Renal cortical epithelial cell (primary cell): ENCODE results near the gene LMAN1. TPM values are rescaled to one million over a fixed set of nuclear protein-coding genes. Genes with fewer than 3 reads are reported as not detected.
A peak's percentile ranks its signal among the peaks of the same experiment; 100 is the strongest.

Experiments
- DNase-seq: peaks from one replicate; pipeline ENCODE4 v3.0.0-alpha.2; 2011; ENCODE audit warnings: low read depth
- total RNA-seq: library from RNA; depleted of rRNA; stranded (reverse); fragments of >200 nt; gene quantifications from 2 replicates; pipeline ENCODE4 v1.2.3, GENCODE V29; 2014

LMAN1 gene, protein sequence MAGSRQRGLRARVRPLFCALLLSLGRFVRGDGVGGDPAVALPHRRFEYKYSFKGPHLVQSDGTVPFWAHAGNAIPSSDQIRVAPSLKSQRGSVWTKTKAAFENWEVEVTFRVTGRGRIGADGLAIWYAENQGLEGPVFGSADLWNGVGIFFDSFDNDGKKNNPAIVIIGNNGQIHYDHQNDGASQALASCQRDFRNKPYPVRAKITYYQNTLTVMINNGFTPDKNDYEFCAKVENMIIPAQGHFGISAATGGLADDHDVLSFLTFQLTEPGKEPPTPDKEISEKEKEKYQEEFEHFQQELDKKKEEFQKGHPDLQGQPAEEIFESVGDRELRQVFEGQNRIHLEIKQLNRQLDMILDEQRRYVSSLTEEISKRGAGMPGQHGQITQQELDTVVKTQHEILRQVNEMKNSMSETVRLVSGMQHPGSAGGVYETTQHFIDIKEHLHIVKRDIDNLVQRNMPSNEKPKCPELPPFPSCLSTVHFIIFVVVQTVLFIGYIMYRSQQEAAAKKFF
- total RNA-seq: 131 and 208 TPM in 2 replicates

DNA sequence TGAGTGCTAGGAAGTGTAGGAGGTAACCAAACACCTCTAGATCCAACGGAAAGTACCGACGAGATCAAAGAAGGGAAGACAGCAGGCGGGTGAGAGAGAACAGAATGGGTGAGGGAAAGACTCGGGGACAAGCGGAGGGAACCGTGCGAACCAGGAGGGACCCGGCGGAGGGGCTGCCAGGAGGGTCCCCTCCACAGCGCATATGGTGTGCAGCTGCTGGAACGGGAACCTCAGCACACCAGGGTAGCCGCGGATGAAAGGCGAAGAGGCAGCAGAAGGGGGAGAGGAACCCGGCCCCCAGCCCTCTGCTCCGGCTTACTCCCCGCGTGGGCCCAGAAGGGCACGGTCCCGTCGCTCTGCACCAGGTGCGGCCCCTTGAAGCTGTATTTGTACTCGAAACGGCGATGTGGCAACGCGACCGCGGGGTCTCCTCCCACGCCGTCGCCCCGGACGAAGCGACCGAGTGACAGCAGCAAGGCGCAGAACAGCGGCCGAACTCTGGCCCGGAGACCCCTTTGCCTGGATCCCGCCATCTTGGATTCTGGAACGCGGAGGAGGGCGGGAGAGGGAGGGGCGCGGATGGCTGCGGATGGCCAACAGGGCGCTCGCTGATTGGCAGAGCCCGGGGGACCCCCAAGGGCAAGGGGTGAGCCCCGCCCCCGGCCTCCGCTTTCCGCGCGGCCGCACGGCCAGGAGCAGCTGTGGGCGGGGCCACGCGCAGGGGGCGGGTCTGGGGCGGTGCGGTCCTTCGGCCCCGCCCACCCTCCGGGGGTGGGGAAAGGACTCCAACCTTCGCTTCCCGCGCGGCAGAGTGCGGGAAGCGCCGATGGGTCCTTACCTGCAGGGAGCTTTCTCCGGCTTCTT, at the start of gene LMAN1:
Gene LMAN1, minus strand, starts transcription at position 554 of the 864 bp plus-strand sequence. Its CDS starts 21 bp downstream, at position 533.
- DNase-seq: peak; percentile 73

DNA sequence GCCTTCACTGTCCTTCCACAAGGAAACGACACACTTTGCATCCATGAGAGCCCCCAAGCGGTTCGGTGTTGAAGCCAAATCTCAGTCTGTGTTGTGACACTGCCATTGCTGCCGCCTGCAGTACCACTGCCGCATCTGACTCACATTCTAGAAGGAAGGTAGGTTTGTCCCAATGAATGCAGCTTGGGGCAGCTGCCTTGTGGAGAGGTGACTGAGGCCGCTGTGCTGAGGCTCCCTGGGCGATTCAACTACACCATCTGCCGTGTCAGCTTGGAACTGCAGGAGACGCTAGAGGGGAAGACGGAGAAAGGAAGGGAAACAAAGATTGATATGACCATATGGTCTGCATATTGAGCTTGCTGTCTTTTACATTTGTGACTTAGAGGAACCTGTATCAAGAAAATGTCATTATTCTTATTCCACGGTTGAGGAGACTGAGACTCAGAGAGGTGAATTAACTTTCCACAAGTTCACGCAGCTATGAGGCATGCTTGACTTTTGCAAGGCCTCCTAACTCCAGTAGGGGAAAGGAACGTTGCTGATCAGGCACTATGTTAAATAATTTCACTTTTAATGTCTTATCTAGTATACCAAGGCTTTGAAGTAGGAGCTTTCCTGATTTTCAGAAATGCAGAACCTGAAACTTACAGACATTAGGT, 43.5 kb upstream of the LMAN1 start:
- peak; percentile 85 for DNase-seq

DNA sequence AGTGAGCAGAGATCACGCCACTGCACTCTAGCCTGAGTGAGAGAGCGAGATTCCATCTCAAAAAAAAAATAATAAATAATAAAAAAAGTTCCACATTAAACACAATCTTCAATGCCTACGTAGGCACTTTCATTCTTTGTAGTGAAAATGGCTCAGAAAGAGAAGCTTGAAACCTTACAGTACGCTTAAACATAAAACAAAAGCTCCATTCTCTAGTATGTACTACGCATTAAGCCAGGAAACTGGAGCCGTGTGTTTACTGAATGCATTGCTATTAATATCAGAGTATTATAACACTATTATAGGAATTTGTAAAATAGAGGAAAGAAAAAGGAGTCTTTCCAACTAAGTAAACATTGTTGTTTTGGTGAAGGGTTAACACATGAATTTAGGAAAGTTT, 41.3 kb upstream of the LMAN1 start:
- DNase-seq: no peak

DNA sequence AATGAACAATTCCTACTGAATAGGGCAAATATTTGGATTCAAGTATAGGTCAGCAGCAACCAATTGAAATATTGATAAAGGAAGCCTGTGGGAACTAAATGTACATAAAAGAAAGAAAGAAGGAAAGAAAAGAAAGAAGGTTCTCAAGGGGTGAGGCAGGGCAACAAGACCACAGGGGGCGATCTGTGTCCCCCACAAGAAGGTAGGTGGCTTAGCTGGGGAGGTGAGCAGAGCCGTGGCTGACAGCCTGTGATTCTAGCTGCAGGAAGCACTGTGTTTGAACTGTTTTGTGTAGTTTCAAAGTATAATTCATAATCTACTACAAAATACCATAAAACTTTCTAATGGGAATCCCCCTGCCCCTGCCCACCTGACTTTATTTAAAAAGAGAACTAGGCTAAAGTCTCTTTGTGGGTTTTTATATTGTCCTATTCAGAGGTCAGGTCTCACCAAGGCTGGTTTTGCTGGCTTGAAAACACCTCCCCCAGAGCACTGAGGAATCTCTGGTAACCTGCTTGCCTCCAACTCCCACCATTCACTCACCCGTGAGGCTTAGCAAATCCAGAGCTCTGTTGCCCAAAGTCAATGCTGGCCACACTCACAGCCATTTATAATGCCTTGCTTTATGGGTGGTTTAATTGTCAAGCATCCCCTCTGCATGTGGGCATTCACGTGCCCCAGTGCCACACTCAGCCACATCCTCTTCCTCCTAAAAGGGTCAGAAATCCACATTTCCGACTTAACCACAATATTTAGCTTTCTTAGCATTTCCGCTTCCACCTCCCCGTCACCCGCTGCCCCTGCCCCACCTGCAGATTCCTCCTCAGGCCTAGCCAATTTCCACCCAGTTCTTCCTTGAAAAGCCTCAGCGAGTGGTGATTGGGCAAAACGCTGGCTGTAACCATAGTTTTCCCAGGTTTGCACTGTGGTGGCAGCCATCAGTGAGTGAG, 36.4 kb upstream of the LMAN1 start:
- no peak for DNase-seq

DNA sequence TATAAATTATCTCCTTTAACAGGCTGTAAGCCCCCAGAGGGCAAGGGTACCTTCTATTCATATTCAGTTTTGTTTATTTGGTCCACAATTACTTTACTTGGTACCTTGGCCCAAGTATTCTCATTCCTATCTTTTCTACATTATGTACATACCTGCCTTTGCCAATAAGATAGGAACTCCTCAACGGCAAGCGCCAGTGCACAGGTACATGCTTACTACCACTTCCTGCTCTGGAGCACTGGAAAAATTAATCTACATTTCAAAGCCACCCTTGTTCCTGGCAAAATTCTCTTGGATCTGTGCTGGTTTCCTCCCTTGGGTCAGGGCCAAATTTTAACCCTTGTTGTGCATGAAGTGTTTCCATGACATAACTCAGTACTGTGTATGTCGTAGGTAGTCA, 34.3 kb upstream of the LMAN1 start:
- DNase-seq: no peak

DNA sequence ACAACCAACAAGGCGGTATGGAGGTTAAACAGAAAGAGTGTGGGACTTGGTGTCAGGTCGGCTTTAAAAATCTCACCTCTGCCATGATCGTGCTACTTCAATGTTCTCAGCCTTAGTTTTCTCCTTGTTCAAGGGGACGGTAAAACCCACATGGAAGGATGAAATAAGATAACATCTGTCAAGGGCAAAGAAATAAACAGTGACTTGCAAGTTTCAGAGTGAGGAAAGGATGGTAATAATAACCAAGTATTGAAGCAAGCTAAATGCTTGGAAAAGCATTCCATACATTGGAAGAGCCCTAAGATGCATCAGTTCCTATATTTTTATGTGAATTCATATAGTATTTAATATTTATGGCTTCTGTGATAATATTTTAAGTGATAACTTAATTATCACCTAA, 29.8 kb upstream of the LMAN1 start:
- DNase-seq: no peak

DNA sequence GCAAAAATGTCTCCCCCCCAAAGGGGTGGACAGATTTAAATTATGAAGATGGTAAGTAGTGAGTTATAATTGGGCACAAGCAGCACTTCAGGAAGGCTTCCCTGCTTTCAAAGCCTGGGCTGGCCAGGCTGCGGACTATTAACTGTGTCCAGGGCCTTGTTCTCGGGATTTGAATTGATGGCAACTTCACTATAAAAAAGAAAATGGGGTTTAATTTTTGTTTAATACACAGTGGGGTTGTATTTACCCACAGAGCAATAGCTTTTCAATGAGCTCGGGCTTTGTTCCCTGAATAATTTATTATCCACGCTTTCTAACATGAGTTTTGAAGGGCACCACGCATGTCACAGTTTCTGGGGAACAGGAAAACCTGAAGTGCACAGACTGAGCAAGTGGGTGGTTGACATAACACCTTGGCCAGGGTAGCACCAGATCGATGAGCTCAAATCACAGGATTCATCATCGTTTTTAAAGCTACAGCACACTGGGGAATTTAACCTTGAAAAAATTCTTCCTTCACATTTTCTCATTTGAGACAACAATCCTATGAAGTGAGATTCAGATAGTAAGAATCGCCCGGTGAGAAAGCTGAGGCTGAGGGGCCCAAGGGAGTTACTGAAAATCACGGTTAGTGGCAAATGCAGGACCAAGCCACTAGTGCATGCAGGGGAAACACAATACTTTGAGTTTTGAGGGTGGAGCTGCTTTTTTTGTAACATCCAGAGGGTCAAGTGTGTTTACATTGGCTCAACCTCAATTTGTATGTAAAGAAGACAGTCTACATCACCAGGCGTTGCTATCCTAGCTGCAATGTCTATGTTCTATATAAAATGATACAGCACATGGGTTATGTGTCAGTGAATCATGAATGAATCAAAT, 28.9 kb upstream of the LMAN1 start:
- no peak for DNase-seq

DNA sequence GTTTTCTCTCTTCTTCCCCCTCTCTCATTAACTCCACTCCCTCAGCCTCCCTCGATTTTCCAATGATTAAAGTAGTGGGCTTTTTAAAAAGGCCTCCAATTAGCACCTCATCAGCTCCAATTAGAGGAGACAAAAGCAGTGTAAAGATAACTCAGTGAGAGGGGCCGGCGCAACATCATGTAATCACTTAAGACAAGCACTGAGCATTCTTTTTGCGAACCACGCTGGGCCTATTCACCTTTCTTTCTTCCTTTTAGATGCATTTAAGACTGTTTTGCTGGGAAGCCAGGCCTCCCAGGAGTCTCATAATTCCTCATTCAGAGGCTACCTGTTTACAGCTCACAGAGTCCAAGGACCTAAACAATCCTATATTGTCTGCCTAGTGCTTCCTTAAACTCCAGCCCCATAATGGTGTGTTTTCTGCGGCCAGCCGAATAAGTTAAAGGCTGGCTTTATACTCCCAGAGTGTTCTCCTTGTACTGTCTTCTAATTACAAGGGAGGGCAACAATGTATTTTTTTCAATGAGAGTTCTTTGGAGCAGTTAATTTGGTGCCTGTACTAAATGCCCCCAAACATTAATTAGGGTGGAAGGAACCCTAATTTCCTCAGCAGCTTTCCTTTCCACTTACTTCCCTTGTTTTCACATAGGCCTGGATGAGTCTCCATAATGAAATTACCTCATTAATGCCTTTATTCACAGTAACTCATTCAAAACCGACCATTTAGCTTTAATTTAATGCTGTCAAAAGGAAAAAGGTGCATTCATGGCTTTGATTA, 28.0 kb upstream of the LMAN1 start:
- DNase-seq: no peak

DNA sequence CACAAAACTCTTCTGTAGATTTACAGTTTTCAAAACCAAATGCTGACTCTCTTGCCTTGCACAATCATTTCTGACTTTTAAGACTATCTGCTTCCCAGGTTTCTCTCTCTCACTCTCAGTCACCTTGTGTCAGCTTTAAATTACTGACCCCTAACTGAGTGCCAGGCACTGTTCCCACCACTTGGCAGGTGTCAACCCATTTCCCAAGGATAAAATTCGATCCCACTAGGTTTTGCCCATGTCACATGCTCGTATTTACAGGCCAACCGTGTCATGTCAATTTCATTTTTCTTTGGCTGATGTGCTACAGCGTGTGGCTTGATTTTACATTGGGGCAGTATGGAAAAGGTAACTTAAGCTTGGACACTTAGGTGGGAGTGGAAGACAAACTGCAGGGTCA, 26.1 kb upstream of the LMAN1 start:
- DNase-seq: no peak

DNA sequence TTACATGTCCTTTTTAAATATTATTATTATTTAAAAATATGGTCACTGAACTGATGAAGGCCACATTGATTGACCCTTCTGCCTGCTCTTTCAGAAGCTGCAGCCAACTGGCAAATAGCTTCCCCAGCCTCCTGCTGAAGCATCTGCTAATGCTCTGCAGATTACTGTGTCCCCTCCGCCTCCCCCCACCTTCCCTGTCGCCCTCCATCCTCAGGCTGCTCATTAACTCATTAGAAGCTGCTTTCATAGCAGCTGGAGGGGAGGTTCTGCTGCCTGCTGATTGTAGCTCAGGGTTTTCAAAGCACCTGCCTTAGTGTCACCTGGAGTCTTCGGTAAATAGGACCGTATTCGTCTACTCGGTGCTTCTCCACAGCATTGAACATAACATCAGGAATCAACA, 24.8 kb upstream of the LMAN1 start:
- no peak for DNase-seq

DNA sequence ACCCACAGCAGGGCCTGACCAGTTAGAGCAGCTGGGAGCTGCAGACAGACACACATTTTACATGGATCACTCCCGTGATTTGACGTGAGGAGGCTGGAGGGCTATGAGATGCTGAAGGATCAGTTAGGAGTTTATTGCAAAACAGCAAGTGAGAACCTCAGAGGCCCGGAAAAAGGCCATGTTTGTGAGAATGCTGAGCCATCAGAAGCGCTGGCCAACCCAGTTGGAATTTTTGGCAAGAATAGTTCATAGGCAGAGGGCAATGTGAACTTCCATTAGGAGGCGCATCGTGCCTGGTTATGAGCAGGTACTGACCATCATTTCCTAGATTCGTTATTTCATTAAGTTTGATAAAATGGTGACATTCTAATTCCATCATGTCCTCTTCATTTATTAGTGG, 23.3 kb upstream of the LMAN1 start:
- no peak for DNase-seq

DNA sequence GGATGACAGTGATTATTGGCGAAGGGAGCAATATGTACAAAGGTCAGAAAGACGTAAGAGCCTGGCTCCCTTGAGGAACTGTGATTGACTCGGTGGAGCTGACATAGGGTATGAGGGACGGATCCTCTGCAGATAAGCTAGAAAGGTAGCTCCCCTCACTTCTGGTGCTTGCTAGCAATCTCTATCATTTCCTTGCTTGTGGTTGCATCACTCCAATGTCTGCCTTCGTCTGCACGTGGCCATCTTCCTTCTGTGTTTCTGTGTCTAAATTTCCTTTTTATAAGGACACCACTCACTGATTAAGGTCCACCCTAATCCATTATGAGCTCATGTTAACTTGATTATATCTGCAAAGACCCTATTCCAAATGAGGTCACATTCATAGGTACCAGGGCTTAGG, 22.9 kb upstream of the LMAN1 start:
- DNase-seq: no peak

DNA sequence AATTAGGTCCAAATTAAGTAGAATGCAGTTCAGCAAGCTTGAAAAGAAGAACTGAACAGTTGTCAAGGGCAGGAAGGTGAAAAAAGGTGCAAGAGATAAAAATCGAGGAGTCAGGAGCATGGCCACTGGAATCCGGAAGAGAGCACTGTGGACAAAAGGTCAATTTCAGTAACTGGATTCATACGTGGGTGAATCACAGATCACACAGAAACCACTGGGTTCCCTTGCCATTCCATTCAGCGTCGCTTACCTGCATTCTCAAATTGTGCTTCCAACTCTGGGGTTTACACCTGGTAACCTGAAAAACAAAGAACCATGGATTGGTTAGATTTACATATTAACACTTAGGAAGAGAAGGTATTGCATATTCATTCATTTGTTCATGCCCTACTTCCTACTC, 21.6 kb upstream of the LMAN1 start:
- no peak for DNase-seq

DNA sequence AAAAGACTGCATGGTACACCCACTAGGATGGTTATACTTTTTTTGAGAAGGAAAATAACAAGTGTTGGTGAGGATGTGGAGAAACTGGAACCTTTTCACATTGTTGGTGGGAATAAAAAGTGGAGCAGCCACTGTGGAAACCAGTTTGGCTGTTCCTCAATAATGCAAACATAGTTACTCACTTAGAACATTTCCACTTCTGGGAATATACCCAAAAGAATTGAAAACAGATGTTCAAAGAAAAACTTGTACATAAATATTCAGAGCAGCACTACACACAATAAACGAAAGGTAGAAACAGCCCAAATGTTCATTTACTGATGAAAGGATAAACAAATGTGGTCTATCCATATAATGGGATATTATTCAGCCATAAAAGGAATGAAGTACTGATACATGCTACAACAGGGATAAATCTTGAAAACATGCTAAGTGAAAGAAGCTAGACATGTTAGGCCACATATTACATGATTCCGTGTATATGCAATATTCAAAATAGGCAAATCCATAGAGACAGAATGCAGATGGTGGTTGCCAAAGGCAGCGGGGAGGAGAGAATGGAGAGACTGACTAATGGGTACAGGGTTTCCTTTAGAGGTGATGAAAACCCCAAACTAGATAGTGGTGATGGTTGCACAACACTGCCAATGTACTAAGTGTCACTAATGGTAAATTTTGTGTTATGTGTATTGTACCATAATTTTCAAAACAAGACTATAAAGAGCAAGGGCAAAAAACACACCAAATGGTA, 20.9 kb upstream of the LMAN1 start:
- DNase-seq: no peak

DNA sequence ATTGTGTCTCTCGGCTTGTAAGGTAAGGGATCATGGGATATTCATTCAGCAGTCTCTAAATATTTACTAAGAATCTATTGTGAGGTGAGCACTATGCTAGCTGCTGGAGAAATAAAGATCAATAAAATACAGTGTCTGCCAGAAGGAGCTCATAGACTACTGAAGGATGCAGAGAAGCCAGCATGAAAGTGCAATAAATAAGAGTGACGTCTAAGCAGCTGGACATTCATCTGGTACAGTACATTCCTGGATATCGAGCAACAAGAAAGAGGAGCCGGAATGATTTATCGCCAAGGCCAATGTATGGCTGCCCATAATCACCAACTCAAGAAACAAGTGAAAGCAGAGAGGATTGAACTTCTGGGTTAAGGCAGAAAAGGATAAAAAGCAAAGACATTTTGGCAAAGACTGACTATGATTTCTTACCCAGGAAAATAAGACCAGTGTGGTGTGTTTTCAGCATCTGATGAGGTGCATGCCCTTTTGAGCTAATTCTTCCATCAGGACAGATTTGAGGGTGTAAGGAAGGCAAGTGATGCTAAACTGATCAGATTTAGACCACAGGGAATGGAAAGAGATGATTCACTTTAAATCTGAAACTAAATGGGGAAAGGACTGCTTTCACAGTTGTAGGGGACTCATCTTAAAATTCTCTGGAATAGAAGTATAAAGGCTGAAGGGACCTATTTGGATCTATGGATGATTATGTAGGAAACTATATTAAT, 18.7 kb upstream of the LMAN1 start:
- no peak for DNase-seq

DNA sequence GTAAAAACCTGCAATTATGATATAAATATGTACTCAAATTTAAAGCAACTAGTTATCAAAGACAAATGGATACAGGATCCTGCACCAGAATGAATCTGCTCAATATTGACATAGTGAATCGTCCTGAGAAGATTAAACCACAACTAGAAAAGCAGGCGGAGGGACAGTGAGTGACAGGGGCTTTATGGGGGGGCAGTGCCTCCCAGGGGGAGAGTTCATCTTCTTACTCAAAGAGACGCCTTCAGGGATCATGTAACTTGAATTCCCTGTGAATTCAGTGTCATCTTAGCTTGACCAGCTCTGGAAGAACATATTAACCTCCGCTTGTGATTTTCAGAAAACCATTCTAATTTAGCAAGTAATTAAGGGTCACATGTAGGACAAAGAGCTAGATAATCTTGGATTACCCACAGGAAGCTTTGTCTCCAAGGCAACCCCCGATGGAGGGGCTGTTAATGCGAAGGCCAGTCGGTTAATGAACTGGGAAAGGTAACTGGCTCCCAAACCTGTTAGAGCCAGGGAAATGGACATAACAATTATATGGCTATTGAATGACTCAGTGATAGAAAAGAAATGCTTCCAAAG, 17.4 kb upstream of the LMAN1 start:
- DNase-seq: no peak

DNA sequence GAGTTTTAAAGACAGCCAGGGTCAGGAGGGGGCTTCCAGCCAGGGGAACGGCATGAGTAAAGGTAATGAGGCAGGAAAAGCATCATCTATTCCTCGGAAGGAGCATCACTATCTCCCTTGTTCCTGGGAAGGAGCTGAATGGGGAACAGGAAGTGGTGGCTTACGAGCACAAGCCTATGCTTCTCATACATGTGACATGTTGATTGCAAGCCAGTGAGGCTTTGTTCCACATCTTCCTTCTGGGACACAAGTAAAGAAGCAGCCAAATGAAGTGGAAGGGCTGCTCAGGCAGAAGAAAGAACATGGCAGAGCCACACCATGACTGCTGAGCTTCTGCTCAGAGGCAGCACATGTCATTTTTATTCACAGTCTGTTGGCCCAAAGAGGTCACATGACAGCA, 15.1 kb upstream of the LMAN1 start:
- no peak for DNase-seq

DNA sequence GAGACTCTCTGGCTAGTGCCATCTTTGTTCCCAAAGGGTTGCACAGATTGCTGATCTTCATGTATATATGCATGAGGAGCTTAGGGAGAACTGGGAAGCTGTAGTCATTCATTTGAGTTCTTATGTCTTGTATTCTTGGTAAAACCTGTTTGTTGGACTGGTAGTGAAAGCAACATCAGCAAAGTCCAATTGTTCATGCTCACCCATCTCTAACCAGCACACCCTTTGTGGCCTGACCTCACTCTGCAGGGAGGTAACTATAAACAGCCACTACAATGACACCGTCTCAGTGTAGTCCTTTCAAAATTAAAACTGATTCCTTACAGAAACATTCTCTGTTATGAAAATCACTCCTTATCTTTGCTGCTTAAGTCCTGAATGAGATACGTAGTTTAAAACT, 13.9 kb upstream of the LMAN1 start:
- DNase-seq: peak; percentile 90
